GM18867 (cell line): ENCODE data around the gene LHFPL4.

ENCODE experiments used
- ATAC-seq: cut with Tn5 transposase; IDR thresholded peaks from one replicate; pipeline ENCODE4 v1.9.1; 2021; ENCODE audit warnings: mild to moderate bottlenecking, moderate library complexity; ENCODE audit not compliant: unreplicated experiment

Gene LHFPL4

DNA sequence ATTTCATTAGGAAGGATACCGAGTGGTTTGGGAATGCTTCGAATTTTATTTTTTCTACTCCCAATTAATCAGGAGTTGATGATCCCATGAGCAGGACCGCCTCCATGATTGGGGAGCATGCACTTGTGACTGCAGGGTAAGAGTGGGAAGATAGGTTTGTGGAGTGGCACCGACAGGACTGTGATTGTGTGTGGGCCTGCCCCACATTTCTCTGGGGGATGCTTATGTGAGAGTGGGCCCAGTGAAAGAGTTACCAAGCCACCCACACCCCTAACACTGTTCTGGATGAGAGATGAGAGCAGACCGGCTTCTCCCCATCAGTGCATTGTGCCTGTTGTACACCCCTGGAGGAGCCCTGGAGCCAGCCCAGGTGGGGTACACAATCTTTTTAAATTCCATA is 76.7 kb downstream of the LHFPL4 start:
- no peak for ATAC-seq

DNA sequence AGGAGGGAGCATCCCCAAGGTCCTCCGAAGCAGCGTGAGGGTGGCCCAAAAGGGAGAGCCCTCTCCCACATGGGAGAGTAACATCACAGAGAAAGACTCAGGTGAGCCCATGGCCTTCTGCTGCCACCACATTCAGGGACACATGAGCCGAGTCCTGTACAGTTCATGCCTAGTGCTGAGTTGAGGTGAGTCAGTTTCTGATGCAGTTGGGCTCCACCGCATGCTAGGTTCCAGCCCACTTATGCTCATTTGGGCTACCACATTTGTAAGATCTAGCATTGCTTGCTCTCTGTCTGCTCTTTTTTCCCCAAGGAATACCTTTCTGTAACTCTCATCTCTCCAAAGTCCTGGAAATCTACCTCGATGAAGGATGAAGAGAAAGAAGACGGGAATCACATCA is 79.1 kb downstream of the LHFPL4 start:
- no peak for ATAC-seq

DNA sequence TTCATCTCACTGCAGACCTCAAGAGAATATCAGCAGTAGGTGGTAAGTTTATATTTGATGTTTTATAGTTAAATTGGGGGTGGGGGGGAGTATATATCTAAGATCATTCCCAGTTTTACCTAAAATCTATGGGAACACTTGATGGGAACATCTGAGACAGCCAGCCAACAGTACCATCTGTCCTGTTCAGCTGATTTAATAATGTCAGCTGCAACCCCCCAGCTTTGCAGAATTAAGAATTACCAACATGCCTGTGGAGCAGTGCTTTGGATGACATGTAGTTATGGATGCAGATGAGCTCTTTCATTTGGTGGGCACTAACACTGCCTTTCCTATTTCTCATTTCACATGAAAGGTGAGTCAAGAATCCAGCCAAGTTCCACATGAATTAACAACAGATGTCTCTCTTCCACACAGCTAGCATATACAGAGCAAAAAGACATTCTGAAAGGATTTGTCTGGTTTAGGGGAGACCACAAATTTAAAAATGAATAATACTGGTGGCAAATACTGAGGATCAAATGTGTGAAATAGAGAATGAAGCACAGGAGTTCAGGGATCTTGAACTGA is 80.0 kb downstream of the LHFPL4 start:
- ATAC-seq, result no peak

DNA sequence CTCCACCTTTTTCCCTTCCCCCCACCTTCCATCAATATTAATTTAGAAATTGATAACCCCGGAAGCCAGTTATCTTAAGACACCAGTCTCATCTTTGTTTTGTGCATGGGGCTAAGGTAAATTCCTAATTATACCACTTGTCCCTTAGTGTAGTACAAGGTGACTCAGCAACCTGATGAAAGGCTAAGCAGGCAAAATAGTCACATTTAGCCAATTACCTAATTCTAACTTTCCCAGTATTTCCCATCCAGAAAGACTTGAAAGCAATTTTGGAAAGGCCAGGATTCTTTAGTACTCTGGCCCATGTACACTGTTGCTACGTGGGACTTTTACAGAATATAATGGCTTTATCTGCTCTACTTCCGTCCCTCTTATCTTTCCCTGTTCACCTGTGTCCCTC is 83.6 kb downstream of the LHFPL4 start:
- ATAC-seq, result no peak

DNA sequence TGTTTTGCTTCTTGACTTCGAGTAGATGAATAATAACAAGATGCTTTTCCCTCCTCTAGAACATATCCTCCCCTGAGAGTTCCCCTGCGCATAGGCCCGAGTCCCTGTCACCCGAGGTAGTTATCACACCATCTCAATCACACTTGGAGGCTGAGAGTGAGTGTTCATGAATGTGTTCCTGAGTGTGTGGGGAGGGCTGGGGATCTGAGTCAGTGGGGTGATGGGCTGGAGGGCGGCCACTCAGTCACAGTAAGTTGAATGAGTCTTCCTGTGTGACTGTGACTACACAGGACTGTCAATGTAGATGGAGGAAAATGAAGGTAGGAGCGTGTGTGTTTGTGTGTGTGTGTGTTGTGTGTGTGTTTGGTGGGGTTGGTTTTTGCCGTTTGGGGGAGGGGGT is 85.2 kb downstream of the LHFPL4 start:
- ATAC-seq, result no peak

DNA sequence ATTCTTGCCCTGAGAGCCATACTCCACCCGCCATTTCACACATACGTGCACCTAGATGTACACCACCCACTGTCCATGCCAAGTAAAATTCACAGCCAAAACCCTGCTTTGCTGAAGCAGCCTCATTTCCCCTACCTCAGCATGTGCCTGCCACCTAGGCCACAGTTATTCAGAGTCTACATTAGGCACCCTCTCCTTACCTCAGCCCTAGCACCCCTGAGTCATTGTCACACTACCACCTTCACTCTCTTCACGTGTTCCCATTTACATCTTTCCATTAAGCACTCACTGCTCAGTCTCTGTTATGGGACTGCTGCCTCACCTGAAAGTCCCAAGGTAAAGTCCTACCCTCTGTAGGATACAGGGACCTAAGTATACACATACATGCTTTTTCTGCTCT is 86.2 kb downstream of the LHFPL4 start:
- ATAC-seq, result no peak

DNA sequence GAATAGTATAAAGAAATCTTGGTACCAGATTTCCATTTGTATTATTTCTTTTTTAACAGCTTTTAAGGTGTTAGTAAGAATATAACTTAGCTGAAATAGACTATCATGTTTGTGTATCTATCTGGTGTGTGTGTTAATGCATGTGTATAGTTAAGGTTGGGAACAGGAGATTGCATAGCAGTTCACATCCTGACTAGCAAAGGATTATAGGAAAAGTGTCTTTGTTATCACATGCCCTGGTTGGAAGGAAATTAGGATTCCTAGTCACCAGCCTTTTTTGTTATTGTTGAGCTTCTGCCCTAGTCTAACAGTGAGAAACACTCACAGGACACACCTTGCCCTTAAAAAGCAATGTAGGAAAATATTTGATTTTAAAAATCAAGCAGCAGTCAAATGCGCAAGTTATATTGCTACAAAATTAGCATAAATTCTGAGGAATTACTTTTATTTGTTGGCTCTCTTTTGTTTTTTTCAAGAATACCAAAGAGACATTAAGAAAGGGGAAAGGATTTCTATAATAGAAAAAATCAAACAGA is 98.0 kb downstream of the LHFPL4 start:
- ATAC-seq, result no peak

DNA sequence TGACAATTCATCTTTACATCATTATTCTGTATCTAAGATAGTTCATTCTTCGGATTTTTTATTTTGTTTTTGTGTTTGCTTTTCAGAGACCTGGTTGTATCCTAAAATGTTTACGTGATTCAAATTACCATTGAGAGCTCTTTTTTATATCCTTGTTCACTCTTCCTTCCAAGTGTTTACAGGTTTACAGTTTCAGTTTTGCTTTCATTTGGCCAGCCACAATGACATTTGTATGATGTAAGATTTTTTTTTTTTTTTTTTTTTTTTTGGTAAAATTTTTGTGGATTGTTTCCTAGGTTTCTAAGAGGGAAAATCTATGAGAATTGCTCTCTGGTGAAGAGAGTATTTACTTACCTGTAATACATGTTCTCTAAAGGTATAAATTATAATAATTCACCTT is 101.2 kb downstream of the LHFPL4 start:
- ATAC-seq, result no peak

DNA sequence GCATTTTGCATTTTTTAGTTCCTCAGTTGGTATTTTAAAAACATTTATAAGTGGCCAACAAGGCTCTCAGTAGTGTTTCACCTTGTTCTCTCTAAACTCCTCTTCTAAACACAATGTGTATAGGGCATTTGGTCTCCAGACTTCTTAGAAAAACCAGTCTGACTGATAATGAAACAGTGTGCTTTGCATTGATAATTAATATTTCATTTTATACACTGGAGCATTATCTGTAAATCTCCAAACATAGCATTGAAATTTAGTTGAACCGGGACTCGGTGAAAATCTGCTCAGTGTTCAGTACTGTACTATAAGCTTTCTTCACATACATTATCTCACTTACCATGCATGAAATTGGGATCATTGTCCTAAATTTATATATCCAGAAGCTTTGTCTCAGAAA is 102.6 kb downstream of the LHFPL4 start:
- ATAC-seq, result no peak

DNA sequence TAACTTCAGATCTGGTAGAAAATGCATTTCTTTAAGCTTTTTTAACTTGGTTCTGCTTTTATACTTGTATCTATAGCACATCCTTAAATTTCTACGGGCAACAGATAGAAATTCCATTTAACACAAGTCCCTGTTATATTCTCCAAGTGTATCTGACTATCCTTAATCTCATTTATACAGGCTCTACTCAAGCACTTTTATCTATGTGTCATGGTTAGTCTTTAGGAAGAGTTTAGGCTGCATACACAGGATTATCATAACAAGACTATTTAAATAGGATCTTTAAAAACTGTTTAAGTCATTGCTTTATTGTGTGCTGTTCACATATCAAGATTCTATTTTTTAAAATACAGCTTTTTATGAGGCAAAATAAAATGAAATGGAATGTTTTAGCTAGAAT is 103.5 kb downstream of the LHFPL4 start:
- no peak for ATAC-seq

DNA sequence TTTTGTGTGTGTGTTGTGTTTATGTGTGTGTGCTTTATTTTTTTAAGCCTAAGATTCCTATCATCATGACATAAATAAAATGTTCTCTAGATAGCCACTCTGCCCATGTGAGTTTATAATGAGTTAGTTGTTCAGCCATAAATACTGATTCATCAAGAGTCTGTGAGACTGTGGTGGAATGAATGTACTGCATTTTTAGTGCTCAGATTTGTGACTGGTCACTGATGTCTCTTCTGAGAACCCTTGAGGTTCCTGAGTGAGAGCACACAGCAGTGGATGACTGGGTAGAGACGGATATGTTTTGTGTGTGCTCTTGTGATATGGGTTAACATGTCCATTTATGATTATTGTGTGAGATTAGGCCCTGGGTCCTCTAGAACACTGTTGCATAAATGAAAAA is 105.0 kb downstream of the LHFPL4 start:
- ATAC-seq, result no peak
